ENCODE results near the gene SKAP1. TPM values are rescaled to one million over a fixed set of nuclear protein-coding genes. Genes with fewer than 3 reads are reported as not detected.
A peak's percentile ranks its signal among the peaks of the same experiment; 100 is the strongest.

SKAP1 gene
- total RNA-seq, 3 donors from 2014 or later = 2.2 to 3.2 (median 2.4) TPM

DNA sequence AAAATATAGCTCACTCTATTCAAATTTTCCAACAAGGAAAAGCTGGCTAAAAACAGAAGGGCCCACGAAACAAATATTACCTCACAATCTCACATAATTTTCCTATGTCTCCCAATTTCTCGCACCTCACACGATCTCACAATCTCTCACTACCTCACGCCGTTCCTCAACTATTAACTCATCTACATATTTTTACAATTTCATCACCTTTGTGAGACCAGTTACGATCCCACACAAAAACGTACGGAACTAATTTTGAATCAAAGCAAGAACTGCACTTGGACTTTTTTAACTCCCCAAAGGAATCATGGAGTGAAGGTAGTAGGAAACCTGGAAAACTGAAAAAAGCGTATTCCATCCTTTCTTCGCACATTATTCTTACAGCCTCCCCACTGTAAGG, 329.9 kb downstream of the SKAP1 start:
- peaks cover 3% of the 10 kb centered on the region for H3K9me3 ChIP-seq
- no peak overlapping the region for H3K4me3 ChIP-seq
- ATAC-seq (no peak), DNase-seq (no peak)
- intact Hi-C loops (cut with DNase I, micrococcal nuclease) = no loop called here
- peaks cover 36% of the 10 kb centered on the region for H3K4me1 ChIP-seq (ENCODE audit: low read depth)
- H3K36me3 ChIP-seq (ENCODE audit: low read depth) = no peaks in the 10 kb centered on the region
- TF ChIP-seq, protein P1, sequence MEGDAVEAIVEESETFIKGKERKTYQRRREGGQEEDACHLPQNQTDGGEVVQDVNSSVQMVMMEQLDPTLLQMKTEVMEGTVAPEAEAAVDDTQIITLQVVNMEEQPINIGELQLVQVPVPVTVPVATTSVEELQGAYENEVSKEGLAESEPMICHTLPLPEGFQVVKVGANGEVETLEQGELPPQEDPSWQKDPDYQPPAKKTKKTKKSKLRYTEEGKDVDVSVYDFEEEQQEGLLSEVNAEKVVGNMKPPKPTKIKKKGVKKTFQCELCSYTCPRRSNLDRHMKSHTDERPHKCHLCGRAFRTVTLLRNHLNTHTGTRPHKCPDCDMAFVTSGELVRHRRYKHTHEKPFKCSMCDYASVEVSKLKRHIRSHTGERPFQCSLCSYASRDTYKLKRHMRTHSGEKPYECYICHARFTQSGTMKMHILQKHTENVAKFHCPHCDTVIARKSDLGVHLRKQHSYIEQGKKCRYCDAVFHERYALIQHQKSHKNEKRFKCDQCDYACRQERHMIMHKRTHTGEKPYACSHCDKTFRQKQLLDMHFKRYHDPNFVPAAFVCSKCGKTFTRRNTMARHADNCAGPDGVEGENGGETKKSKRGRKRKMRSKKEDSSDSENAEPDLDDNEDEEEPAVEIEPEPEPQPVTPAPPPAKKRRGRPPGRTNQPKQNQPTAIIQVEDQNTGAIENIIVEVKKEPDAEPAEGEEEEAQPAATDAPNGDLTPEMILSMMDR (IDR thresholded peaks at IDR 0.05) = no peak

DNA sequence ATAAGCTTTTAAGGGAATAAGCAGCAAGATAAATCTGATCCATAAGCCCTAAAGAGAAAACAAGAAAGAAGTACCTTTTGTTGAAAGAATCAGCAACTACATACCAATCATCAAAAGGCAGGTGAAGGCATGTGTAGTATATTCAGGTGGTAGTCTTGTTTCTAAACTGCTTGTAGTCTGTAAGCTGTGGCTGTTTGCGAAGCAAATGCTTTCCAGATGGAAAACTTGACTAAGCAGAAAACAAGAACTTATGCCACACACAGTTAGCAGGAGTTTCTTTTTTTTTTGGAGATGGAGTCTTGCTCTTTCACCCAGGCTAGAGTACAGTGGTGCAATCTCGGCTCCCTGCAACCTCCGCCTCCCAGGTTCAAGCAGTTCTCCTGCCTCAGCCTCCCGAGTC, 334.4 kb downstream of the SKAP1 start:
- no peak for ATAC-seq

DNA sequence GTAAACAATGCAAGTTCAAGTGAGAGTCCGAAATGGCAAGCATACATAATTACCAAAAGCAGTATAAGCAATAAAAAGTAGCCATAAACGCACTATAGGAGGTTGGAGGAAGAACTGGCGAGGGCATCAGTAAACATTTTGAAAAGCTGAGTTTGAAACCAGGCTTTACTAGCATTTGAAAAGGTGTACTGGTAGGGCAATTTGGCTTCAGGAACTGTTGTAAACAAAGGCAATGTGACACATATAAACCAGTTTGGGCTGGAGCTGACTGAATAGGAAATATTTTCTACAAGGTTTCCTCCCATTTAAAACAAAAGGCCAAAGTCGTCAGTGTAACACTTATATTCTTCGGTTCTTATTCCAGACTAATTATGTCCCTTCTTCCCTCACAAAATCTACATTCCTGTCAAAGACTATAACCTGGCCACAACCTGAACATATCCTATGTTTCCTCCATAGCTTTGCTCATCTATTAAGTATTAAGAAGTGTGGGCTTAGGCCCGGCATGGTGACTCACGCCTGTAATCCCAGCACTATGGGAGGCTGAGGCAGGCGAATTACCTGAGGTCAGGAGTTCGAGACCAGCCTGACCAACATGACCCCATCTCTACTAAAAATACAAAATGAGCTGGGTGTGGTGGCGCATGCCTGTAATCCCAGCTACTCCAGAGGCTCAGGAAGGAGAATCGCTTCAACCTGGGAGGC, 336.5 kb downstream of the SKAP1 start:
- ATAC-seq = peak; percentile 92
- intact Hi-C loops (cut with DNase I, micrococcal nuclease) = no loop called here
- H3K4me3 ChIP-seq = no peak overlapping the region
- H3K36me3 ChIP-seq (ENCODE audit: low read depth) = no peaks in the 10 kb centered on the region
- TF ChIP-seq, protein P1 (IDR thresholded peaks at IDR 0.05) = no peak
- DNase-seq = peak in 2 of 3 donors; percentile 38 to 58
- H3K4me1 ChIP-seq (ENCODE audit: low read depth) = peaks cover 27% of the 10 kb centered on the region
- H3K9me3 ChIP-seq = no peaks in the 10 kb centered on the region

More for the DNA sequence above, 334.4 kb downstream of the SKAP1 start:
- TF ChIP-seq, protein P1 (IDR thresholded peaks at IDR 0.05) = no peak
- H3K9me3 ChIP-seq = no peaks in the 10 kb centered on the region
- H3K4me1 ChIP-seq (ENCODE audit: low read depth) = peaks cover 35% of the 10 kb centered on the region
- no peak overlapping the region for H3K4me3 ChIP-seq
- intact Hi-C loops (cut with DNase I, micrococcal nuclease) = no loop called here
- H3K36me3 ChIP-seq (ENCODE audit: low read depth) = no peaks in the 10 kb centered on the region
- DNase-seq = no peak

DNA sequence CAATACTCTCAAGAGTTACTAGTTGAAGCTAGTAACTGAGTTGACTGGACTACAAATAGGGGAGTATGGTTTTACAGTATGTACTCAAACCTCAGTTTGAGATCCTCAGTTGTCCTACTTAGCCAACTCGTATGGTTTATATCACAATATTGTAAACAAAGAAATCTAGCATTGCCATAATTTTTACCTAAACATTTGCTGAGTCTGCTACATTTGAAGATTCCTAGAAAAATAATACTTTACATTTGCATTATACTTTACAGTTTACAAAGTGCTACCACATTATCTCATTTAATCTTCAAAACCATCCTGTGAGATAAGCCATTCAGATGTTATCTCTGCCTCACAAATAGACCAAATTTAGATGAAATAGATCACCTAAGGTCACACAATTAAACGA, 345.1 kb downstream of the SKAP1 start:
- intact Hi-C loops (cut with DNase I, micrococcal nuclease) = no loop called here
- H3K9me3 ChIP-seq = no peaks in the 10 kb centered on the region
- TF ChIP-seq, protein P1 (IDR thresholded peaks at IDR 0.05) = no peak

More for the DNA sequence above, 345.1 kb downstream of the SKAP1 start:
- ATAC-seq = no peak
- no peak overlapping the region for H3K4me3 ChIP-seq
- H3K4me1 ChIP-seq (ENCODE audit: low read depth) = peaks cover 10% of the 10 kb centered on the region
- no peaks in the 10 kb centered on the region for H3K36me3 ChIP-seq (ENCODE audit: low read depth)
- DNase-seq = no peak

Small RNAs within 50 kb of the gene (microRNA-seq; reads per million reads assigned to microRNA genes)
- gene MIR1203 = not detected

Other genes starting within 250 kb of the SKAP1 start
- gene HOXB1, start 100.8 kb upstream of the SKAP1 start, total RNA-seq = not detected
- gene HOXB2, start 114.9 kb upstream of the SKAP1 start, total RNA-seq = 10 to 100 TPM in 1 of 3 donors, 1 to 10 TPM in 1, under 1 TPM in 1; 0.93 to 32.4 (median 3.3) TPM
- gene HOXB4, start 148.1 kb upstream of the SKAP1 start, total RNA-seq = 10 to 100 TPM in 1 of 3 donors, 1 to 10 TPM in 2; 4.5 to 14.6 (median 5.3) TPM
- 10 to 100 TPM; 42.4 to 64.8 (median 43.4) TPM for gene HOXB3, start 160.0 kb upstream of the SKAP1 start, total RNA-seq
- gene HOXB5, start 163.6 kb upstream of the SKAP1 start, total RNA-seq = 10 to 100 TPM; 16.2 to 29.3 (median 19.9) TPM
- 10 to 100 TPM; 41.3 to 68.8 (median 50.9) TPM for gene HOXB6, start 174.8 kb upstream of the SKAP1 start, total RNA-seq
- gene HOXB7, start 180.8 kb upstream of the SKAP1 start, total RNA-seq = 10 to 100 TPM; 10.9 to 29.1 (median 22.4) TPM
- 1 to 10 TPM; 4.2 to 7.5 (median 5.6) TPM for gene HOXB8, start 185.1 kb upstream of the SKAP1 start, total RNA-seq
- gene HOXB9, start 196.1 kb upstream of the SKAP1 start, total RNA-seq = 10 to 100 TPM; 40.1 to 78.4 (median 41.5) TPM

Measured in mucosa of descending colon (tissue), 3 donors.